ENCODE data around the gene FOXO6. TPM values are rescaled to one million over a fixed set of nuclear protein-coding genes. Genes with fewer than 3 reads are reported as not detected.

The FOXO6 gene
- total and polyA plus RNA-seq, 7 donors, result 0.42 to 8.6 (median 0.88) TPM

GRCh38 chr1:41364442-41365319 is 3.4 kb downstream of the FOXO6 start:
- Histone ChIP-seq H3K9me3 (no peaks in the 10 kb centered on the region), H3K27me3 (ENCODE audit: insufficient read depth in 3 of 3, low read length in 2 of 3) (no peaks in the 10 kb centered on the region), H3K27ac (peak overlapping the region; percentile 46), H3K4me3 (no peak overlapping the region), H3K4me1 (peaks cover 38% of the 10 kb centered on the region), H3K36me3 (ENCODE audit: insufficient read depth in 1 of 2, low read depth in 1 of 2) (no peaks in the 10 kb centered on the region)
- ATAC-seq (no peak), DNase-seq (no peak)
- intact Hi-C loops (cut with DNase I), result loop anchor here in 1 of 2 donors (5.0 kb wide), 1 partner anchor 33 kb away; no protein-coding TSS in a partner anchor
- 37 to 50% (median 48%) methylated on average over 9 to 10 of the region's 10 CpGs for WGBS, 3 donors
- no peak for TF ChIP-seq CTCF (IDR thresholded peaks at IDR 0.05)

GRCh38 chr1:41365320-41365633 is 4.0 kb downstream of the FOXO6 start:
- Histone ChIP-seq H3K27ac (peak overlapping the region; percentile 46), H3K4me1 (peaks cover 32% of the 10 kb centered on the region), H3K36me3 (ENCODE audit: insufficient read depth in 1 of 2, low read depth in 1 of 2) (no peaks in the 10 kb centered on the region), H3K4me3 (no peak overlapping the region), H3K9me3 (no peaks in the 10 kb centered on the region), H3K27me3 (ENCODE audit: insufficient read depth in 3 of 3, low read length in 2 of 3) (no peaks in the 10 kb centered on the region)
- no peak for TF ChIP-seq CTCF (IDR thresholded peaks at IDR 0.05)
- ATAC-seq, result no peak
- intact Hi-C loops (cut with DNase I), result no loop called here
- no peak for DNase-seq

- peaks cover 37% of the 10 kb centered on the region for H3K4me1 ChIP-seq
Measured at GRCh38 chr1:41365772-41366454, 4.7 kb downstream of the FOXO6 start.

GRCh38 chr1:41366455-41367287 is 5.4 kb downstream of the FOXO6 start:
- no peaks in the 10 kb centered on the region for H3K36me3 ChIP-seq (ENCODE audit: insufficient read depth in 1 of 2, low read depth in 1 of 2)
- peak overlapping the region; percentile 46 for H3K27ac ChIP-seq
- TF ChIP-seq CTCF (IDR thresholded peaks at IDR 0.05), result no peak
- no peaks in the 10 kb centered on the region for H3K27me3 ChIP-seq (ENCODE audit: insufficient read depth in 3 of 3, low read length in 2 of 3)
- H3K9me3 ChIP-seq, result no peaks in the 10 kb centered on the region
- 11 to 15% (median 15%) methylated on average over 34 to 51 of the region's 51 CpGs for WGBS, 3 donors
- peak overlapping the region; percentile 67 for H3K4me3 ChIP-seq
- peaks cover 44% of the 10 kb centered on the region for H3K4me1 ChIP-seq
- DNase-seq (peak; percentile 34 to 68), ATAC-seq (peak in 3 of 4 donors; percentile 13 to 30 (median 20))
- intact Hi-C loops (cut with DNase I), result no loop called here

More at GRCh38 chr1:41365772-41366454, 4.7 kb downstream of the FOXO6 start:
- H3K4me3 ChIP-seq, result peak overlapping the region; percentile 67
- intact Hi-C loops (cut with DNase I), result no loop called here
- ATAC-seq (no peak), DNase-seq (no peak)
- no peak for TF ChIP-seq CTCF (IDR thresholded peaks at IDR 0.05)
- 9 to 22% (median 10%) methylated on average over 4 to 23 of the region's 23 CpGs for WGBS, 3 donors
- H3K27ac ChIP-seq, result peak overlapping the region; percentile 46
- no peaks in the 10 kb centered on the region for H3K27me3 ChIP-seq (ENCODE audit: insufficient read depth in 3 of 3, low read length in 2 of 3)
- no peaks in the 10 kb centered on the region for H3K36me3 ChIP-seq (ENCODE audit: insufficient read depth in 1 of 2, low read depth in 1 of 2)
- no peaks in the 10 kb centered on the region for H3K9me3 ChIP-seq
